OCI-LY7 (cell line): ENCODE measurements around the gene CDK19. TPM values are rescaled to one million over a fixed set of nuclear protein-coding genes. Genes with fewer than 3 reads are reported as not detected.

Experiments
- BruUV-seq: library from RNA; stranded (reverse); fragments of 400-500 nt; replicated peaks from 2 replicates; lab custom pipeline; 2021; lab: Mats Ljungman, UMichigan
- CTCF ChIA-PET: fragments of 300-600 bp; sonication (Branson Sonifier 250); formaldehyde crosslinking; loops from one replicate; lab custom pipeline; 2022; ENCODE audit warnings: antibody characterized with exemption; ENCODE audit not compliant: unreplicated experiment; lab: Charles Lee
- POLR2A ChIA-PET: fragments of 300-600 bp; sonication (Branson Sonifier 250); formaldehyde crosslinking; loops from one replicate; lab custom pipeline; 2022; ENCODE audit warnings: antibody characterized with exemption; lab: Charles Lee
- DNase-seq: peaks from one replicate; pipeline ENCODE4 v3.0.0-alpha.2; 2015; ENCODE audit warnings: low spot score
- H2AFZ ChIP-seq: fragments of 200-600 bp; sonication (generic), shearing (Covaris generic); 2 replicates; pipeline ENCODE4 v1.6.1; 2014; ENCODE audit warnings: mild to moderate bottlenecking, antibody characterized with exemption, low read length, moderate library complexity
- H3K27ac ChIP-seq: fragments of 200-600 bp; sonication (generic); 2 replicates; pipeline ENCODE4 v1.5.1; 2014; ENCODE audit warnings: mixed run types, low read depth, mild to moderate bottlenecking, moderate library complexity, low read length, inconsistent platforms; ENCODE audit not compliant: poor library complexity, severe bottlenecking
- H3K36me3 ChIP-seq: fragments of 200-600 bp; sonication (generic); 2 replicates; pipeline ENCODE4 v1.6.1; 2014; ENCODE audit warnings: mild to moderate bottlenecking, antibody characterized with exemption, low read length, moderate library complexity, mixed read lengths; ENCODE audit not compliant: insufficient read depth
- H3K4me1 ChIP-seq: fragments of 200-600 bp; sonication (generic); 2 replicates; pipeline ENCODE4 v1.5.1; 2014; ENCODE audit warnings: mild to moderate bottlenecking, low read length; ENCODE audit not compliant: insufficient read depth, poor library complexity, severe bottlenecking
- H3K4me2 ChIP-seq: fragments of 200-600 bp; sonication (generic); 2 replicates; pipeline ENCODE4 v1.6.1; 2014; ENCODE audit warnings: mild to moderate bottlenecking, low read length
- H3K4me3 ChIP-seq: fragments of 200-600 bp; sonication (generic); 2 replicates; pipeline ENCODE4 v1.5.1; 2014; ENCODE audit warnings: mild to moderate bottlenecking, low read depth, low read length; ENCODE audit not compliant: poor library complexity, severe bottlenecking
- H3K79me2 ChIP-seq: fragments of 200-600 bp; sonication (generic); 2 replicates; pipeline ENCODE4 v1.6.1; 2016; ENCODE audit warnings: low read depth, mild to moderate bottlenecking, low read length, moderate library complexity, mixed read lengths; ENCODE audit not compliant: insufficient read depth
- H3K9me2 ChIP-seq: fragments of 200-600 bp; sonication (generic); 2 replicates; pipeline ENCODE4 v1.6.1; 2016; ENCODE audit warnings: mild to moderate bottlenecking, low read length, mixed read lengths; ENCODE audit not compliant: insufficient read depth
- H3K9me3 ChIP-seq: fragments of 200-600 bp; sonication (generic); 2 replicates; pipeline ENCODE4 v1.6.1; 2014; ENCODE audit warnings: mild to moderate bottlenecking, mixed run types, low read length, mixed read lengths
- H4K20me1 ChIP-seq: fragments of 200-600 bp; sonication (generic); 2 replicates; pipeline ENCODE4 v1.6.1; 2014; ENCODE audit warnings: mild to moderate bottlenecking, antibody characterized with exemption, low read length, moderate library complexity, mixed read lengths; ENCODE audit not compliant: insufficient read depth
- EZH2phosphoT487 ChIP-seq: fragments of 200-600 bp; sonication (generic); IDR thresholded peaks from 2 replicates; pipeline ENCODE4 v1.6.1; 2018; ENCODE audit warnings: low read depth, borderline replicate concordance, mild to moderate bottlenecking, mixed run types, antibody characterized with exemption, low read length, moderate library complexity, mixed read lengths
- intact Hi-C: fragments of 100-400 bp; cut with micrococcal nuclease; formaldehyde crosslinking; loops from one replicate; pipeline ENCODE4 v1.10.0; 2022; ENCODE audit not compliant: unreplicated experiment
- total RNA-seq, 2 experiments: library from RNA; depleted of rRNA in 1 of 2; stranded (reverse); fragments of >200 nt in 1 of 2; shearing (Covaris generic) in 1 of 2; gene quantifications; 2 replicates each; pipeline ENCODE4 v1.2.3, GENCODE V29; 2014 to 2022
- TF ChIP-seq, protein P1 (sequence below): fragments of 200-600 bp; sonication (generic); conservative IDR thresholded peaks from 2 replicates; pipeline ENCODE4 v1.5.1; 2014; ENCODE audit warnings: mild to moderate bottlenecking, antibody characterized with exemption, low read length, moderate library complexity, mixed read lengths

Gene CDK19
- total RNA-seq, 2 experiments from 2014 or later = 15.4 to 35.6 TPM

- Histone ChIP-seq H3K4me1 (no peaks in the 10 kb centered on the region), H3K4me2 (no peak overlapping the region), H3K27ac (no peak overlapping the region), H3K4me3 (no peak overlapping the region), H3K9me3 (no peaks in the 10 kb centered on the region), H4K20me1 (no peaks in the 10 kb centered on the region), H3K79me2 (no peaks in the 10 kb centered on the region), H3K36me3 (0 out of 2 replicates have a peak, but pooled peaks cover 3% of the 10 kb centered on the region), H2AFZ (no peak overlapping the region), H3K9me2 (no peaks in the 10 kb centered on the region)
- DNase-seq = no peak
- no peak for TF ChIP-seq EZH2phosphoT487
- TF ChIP-seq, protein P1, sequence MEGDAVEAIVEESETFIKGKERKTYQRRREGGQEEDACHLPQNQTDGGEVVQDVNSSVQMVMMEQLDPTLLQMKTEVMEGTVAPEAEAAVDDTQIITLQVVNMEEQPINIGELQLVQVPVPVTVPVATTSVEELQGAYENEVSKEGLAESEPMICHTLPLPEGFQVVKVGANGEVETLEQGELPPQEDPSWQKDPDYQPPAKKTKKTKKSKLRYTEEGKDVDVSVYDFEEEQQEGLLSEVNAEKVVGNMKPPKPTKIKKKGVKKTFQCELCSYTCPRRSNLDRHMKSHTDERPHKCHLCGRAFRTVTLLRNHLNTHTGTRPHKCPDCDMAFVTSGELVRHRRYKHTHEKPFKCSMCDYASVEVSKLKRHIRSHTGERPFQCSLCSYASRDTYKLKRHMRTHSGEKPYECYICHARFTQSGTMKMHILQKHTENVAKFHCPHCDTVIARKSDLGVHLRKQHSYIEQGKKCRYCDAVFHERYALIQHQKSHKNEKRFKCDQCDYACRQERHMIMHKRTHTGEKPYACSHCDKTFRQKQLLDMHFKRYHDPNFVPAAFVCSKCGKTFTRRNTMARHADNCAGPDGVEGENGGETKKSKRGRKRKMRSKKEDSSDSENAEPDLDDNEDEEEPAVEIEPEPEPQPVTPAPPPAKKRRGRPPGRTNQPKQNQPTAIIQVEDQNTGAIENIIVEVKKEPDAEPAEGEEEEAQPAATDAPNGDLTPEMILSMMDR = no peak
- BruUV-seq = no TSS peak
- ChIA-PET CTCF (no interaction called here), POLR2A (interaction anchor here (0.7 kb wide), 1 partner anchor 525 kb away, joined by 3 read pairs; no protein-coding TSS in a partner anchor)
- intact Hi-C loops = no loop called here
These were observed 178.5 kb downstream of the CDK19 start for GRCh38 chr6:110636781-110637180.

DNA sequence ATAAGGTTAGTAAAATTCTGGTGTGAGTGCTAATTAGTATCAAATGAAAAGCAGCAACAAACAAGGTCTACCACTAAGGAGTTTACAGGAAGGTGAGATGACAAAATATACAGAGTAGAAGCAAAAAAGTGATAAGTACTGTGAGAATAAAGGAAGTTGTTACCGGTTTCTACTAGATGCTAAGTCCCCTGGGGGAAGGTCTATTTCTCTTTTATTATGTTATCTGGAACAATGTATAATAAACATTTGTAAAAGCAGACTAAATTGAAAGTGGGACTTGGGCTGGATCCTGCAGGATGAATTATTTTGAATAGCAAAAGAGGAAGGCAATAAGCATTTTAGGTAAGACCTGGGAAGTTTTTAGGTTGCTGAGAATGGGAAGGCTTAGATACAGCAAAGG lies 180.2 kb downstream of the CDK19 start:
- H3K9me2 ChIP-seq = no peaks in the 10 kb centered on the region
- TF ChIP-seq, protein P1 = no peak
- TF ChIP-seq EZH2phosphoT487 = no peak
- CTCF ChIA-PET = no interaction called here
- no peak overlapping the region for H3K4me3 ChIP-seq
- no TSS peak for BruUV-seq
- H3K9me3 ChIP-seq = no peaks in the 10 kb centered on the region
- H4K20me1 ChIP-seq = no peaks in the 10 kb centered on the region
- H3K79me2 ChIP-seq = no peaks in the 10 kb centered on the region
- no peaks in the 10 kb centered on the region for H3K4me1 ChIP-seq
- no peak overlapping the region for H3K4me2 ChIP-seq
- H3K36me3 ChIP-seq = 0 out of 2 replicates have a peak, but pooled peaks cover 3% of the 10 kb centered on the region
- H2AFZ ChIP-seq = no peak overlapping the region
- intact Hi-C loops = no loop called here
- no peak for DNase-seq
- H3K27ac ChIP-seq = no peak overlapping the region
- POLR2A ChIA-PET = no interaction called here

GRCh38 chr6:110633731-110634213 lies 181.5 kb downstream of the CDK19 start:
- H3K36me3 ChIP-seq = 0 out of 2 replicates have a peak, but pooled peaks cover 3% of the 10 kb centered on the region
- H3K79me2 ChIP-seq = no peaks in the 10 kb centered on the region
- no peak overlapping the region for H3K4me2 ChIP-seq
- intact Hi-C loops = no loop called here
- no peaks in the 10 kb centered on the region for H3K9me3 ChIP-seq
- no peaks in the 10 kb centered on the region for H3K4me1 ChIP-seq
- no peak for DNase-seq
- ChIA-PET CTCF (no interaction called here), POLR2A (interaction anchor here (0.9 kb wide), 1 partner anchor 44 kb away, joined by 3 read pairs; no protein-coding TSS in a partner anchor)
- H3K27ac ChIP-seq = no peak overlapping the region
- no peak overlapping the region for H2AFZ ChIP-seq
- H4K20me1 ChIP-seq = no peaks in the 10 kb centered on the region
- no TSS peak for BruUV-seq
- no peak for TF ChIP-seq EZH2phosphoT487
- TF ChIP-seq, protein P1 = no peak
- no peak overlapping the region for H3K4me3 ChIP-seq
- no peaks in the 10 kb centered on the region for H3K9me2 ChIP-seq
